Ovary (tissue), 9 donors: ENCODE data around the gene RAB10. TPM values are rescaled to one million over a fixed set of nuclear protein-coding genes. Genes with fewer than 3 reads are reported as not detected.

Experiments
- DNase-seq, 5 donors: peaks; one replicate each; pipeline ENCODE4 v3.0.0-alpha.2; 2019 to 2020
- H3K27ac ChIP-seq, 2 donors: fragments of 200-600 bp; one replicate each; pipeline versions ENCODE4 v1.5.1 to v1.8.0; 2019 to 2022
- H3K27me3 ChIP-seq: fragments of 200-600 bp; one replicate; pipeline ENCODE4 v1.8.0; 2022
- H3K36me3 ChIP-seq: fragments of 200-600 bp; sonication (generic); one replicate; pipeline ENCODE4 v1.5.1; 2019
- H3K4me1 ChIP-seq: one replicate; pipeline ENCODE4 v1.8.1; 2013; ENCODE audit warnings: mild to moderate bottlenecking, moderate library complexity; ENCODE audit not compliant: insufficient read depth
- H3K4me3 ChIP-seq: fragments of 200-600 bp; sonication (generic); one replicate; pipeline ENCODE4 v1.5.1; 2017
- H3K9me3 ChIP-seq, 2 donors: fragments of 200-600 bp in 1 of 2; sonication (generic) in 1 of 2; one replicate each; pipeline versions ENCODE4 v1.5.1 to v1.8.1; 2013 to 2019; ENCODE audit warnings: mild to moderate bottlenecking in 1 of 2, moderate library complexity in 1 of 2
- CTCF ChIP-seq, 3 donors: fragments of 450-650 bp in 2 of 3; fragments of 200-600 bp in 1 of 3; IDR thresholded peaks; one replicate each; pipeline versions ENCODE4 v1.5.1 to v1.8.0; 2016 to 2022; ENCODE audit warnings: antibody characterized with exemption in 3 of 3, mild to moderate bottlenecking in 1 of 3
- EP300 ChIP-seq: sonication (generic); formaldehyde crosslinking; IDR thresholded peaks from one replicate; pipeline ENCODE4 v1.6.1; 2017; ENCODE audit warnings: antibody characterized with exemption
- POLR2A ChIP-seq: fragments of 450-650 bp; IDR thresholded peaks from one replicate; pipeline ENCODE4 v1.6.1; 2017; ENCODE audit warnings: antibody characterized with exemption, mild to moderate bottlenecking, moderate library complexity
- WGBS, 3 donors: extraction: QIAGEN DNeasy Blood & Tissue Kit in 1 of 3; methylation state at CpG; one replicate each; pipeline versions ENCODE4 v1.1.5 to v1.1.7; 2013 to 2017; 5-methylcytosine and 5-hydroxymethylcytosine counted together
- intact Hi-C, 4 donors: fragments of 100-400 bp; cut with DNase I; formaldehyde crosslinking; loops; one replicate each; pipeline versions ENCODE4 v1.11.0 to v1.15.1; 2022 to 2023
- polyA plus RNA-seq, 2 donors: library from polyadenylated mRNA; stranded (reverse); fragments of 200-250 nt in 1 of 2; fragments of 350-450 nt in 1 of 2; fragmentation: Illumina TruSeq in 1 of 2; extraction: RNeasy Lipid Tissue Mini Kit (QIAGEN cat#74804) in 1 of 2; gene quantifications; one replicate each; pipeline ENCODE4 v1.2.3, GENCODE V29; 2013 to 2014
- total RNA-seq, 7 donors: library from RNA; depleted of rRNA in 2 of 7; stranded (reverse); fragments of >200 nt in 2 of 7; fragmentation: NEBNext Ultra II Directional in 3 of 7; extraction: Animal tissue kit (Norgen Biotek cat#: 25700) in 3 of 7; gene quantifications; one replicate each; pipeline versions ENCODE4 v1.1.0 to v1.2.4, GENCODE V29; 2016 to 2023
- donor health status: DM: no; HTN: no; CAD: no; lungs with moderate emphysema.
- donor health status: DM: no; HTN: no; CAD: no.
- donor health status: Bipolar disorder and iron deficiency.
- donor health status: DM: yes; HTN: yes; CAD: no.
- donor health status: DM: no; HTN: no; CAD: no.
- donor health status: DM: yes; HTN: yes; CAD: no.

Gene RAB10
- total and polyA plus RNA-seq, 9 donors: 37.6 to 112 (median 93.6) TPM

GRCh38 chr2:26182441-26182840 lies 148.6 kb downstream of the RAB10 start:
- intact Hi-C loops: no loop called here
- Histone ChIP-seq H3K9me3 (no peaks in the 10 kb centered on the region), H3K27me3 (no peaks in the 10 kb centered on the region), H3K27ac (no peak overlapping the region), H3K36me3 (no peaks in the 10 kb centered on the region), H3K4me1 (peaks cover 13% of the 10 kb centered on the region), H3K4me3 (no peak overlapping the region)
- TF ChIP-seq EP300: no peak
- no peak for TF ChIP-seq CTCF (IDR thresholded peaks at IDR 0.05)
- TF ChIP-seq POLR2A: no peak
- no peak for DNase-seq
- WGBS, 3 donors: 83 to 85% (median 83%) methylated on average over 5 of the region's 5 CpGs

- H3K4me1 ChIP-seq: peaks cover 13% of the 10 kb centered on the region
Measured at GRCh38 chr2:26182887-26183630, 149.2 kb downstream of the RAB10 start.

GRCh38 chr2:26184121-26184520 lies 150.2 kb downstream of the RAB10 start:
- H3K4me3 ChIP-seq: peak overlapping the region; percentile 68
- H3K9me3 ChIP-seq: no peaks in the 10 kb centered on the region
- DNase-seq: peak in 1 of 5 donors; percentile 55
- no peak overlapping the region for H3K27ac ChIP-seq
- H3K36me3 ChIP-seq: no peaks in the 10 kb centered on the region
- intact Hi-C loops: no loop called here
- TF ChIP-seq CTCF (IDR thresholded peaks at IDR 0.05): no peak
- TF ChIP-seq POLR2A: no peak
- TF ChIP-seq EP300: no peak
- peaks cover 11% of the 10 kb centered on the region for H3K4me1 ChIP-seq
- WGBS, 3 donors: 46 to 80% (median 47%) methylated on average over 34 of the region's 34 CpGs
- H3K27me3 ChIP-seq: no peaks in the 10 kb centered on the region

More at GRCh38 chr2:26182887-26183630, 149.2 kb downstream of the RAB10 start:
- DNase-seq: no peak
- Histone ChIP-seq H3K36me3 (no peaks in the 10 kb centered on the region), H3K4me3 (no peak overlapping the region), H3K27ac (no peak overlapping the region), H3K9me3 (no peaks in the 10 kb centered on the region), H3K27me3 (no peaks in the 10 kb centered on the region)
- TF ChIP-seq POLR2A (no peak), EP300 (no peak), CTCF (IDR thresholded peaks at IDR 0.05) (no peak)
- WGBS, 3 donors: 94 to 95% (median 94%) methylated on average over 11 of the region's 11 CpGs
- intact Hi-C loops: no loop called here

GRCh38 chr2:26184555-26185303 lies 150.8 kb downstream of the RAB10 start:
- H3K27me3 ChIP-seq: no peaks in the 10 kb centered on the region
- peak; percentile 83 to 94 (median 90) for DNase-seq
- intact Hi-C loops: no loop called here
- H3K4me3 ChIP-seq: peak overlapping the region; percentile 68
- WGBS, 3 donors: 1 to 13% (median 2%) methylated on average over 20 to 114 of the region's 114 CpGs
- H3K27ac ChIP-seq: peak overlapping the region; percentile 66 to 83
- H3K9me3 ChIP-seq: no peaks in the 10 kb centered on the region
- no peaks in the 10 kb centered on the region for H3K36me3 ChIP-seq
- H3K4me1 ChIP-seq: peaks cover 9% of the 10 kb centered on the region
- TF ChIP-seq POLR2A (peak; percentile 32), EP300 (no peak), CTCF (IDR thresholded peaks at IDR 0.05) (peak; percentile 29 to 81 (median 70))
